ENCODE measurements around the gene ALAS1.

The ALAS1 gene

DNA sequence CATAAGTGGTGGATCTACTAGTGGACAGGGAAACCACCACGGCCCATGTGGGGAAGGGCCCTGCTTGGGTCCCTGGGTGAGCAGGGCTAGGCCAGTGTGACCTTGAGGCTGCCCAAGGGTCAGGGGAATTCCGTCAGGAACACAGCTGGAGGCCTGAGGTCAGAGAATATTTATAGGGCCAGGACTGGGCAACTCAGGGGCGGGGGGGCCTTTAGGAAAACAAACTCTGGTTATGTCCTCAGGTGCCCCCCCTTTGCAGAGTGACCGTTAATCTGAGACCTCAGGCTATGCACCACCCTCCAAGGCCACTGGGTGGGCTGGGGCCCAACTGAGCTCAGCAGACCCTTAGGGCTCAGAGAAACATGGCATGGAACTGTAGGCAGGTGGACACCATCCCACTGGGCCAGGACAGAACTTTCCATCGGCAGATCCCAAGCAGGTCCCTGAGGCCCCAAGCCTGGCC is 38.5 kb downstream of the ALAS1 start (continued):
- TF ChIP-seq YY1 (tag by site-specific recombination; IDR thresholded peaks at IDR 0.05) = no peak
- TF ChIP-seq, protein P1, sequence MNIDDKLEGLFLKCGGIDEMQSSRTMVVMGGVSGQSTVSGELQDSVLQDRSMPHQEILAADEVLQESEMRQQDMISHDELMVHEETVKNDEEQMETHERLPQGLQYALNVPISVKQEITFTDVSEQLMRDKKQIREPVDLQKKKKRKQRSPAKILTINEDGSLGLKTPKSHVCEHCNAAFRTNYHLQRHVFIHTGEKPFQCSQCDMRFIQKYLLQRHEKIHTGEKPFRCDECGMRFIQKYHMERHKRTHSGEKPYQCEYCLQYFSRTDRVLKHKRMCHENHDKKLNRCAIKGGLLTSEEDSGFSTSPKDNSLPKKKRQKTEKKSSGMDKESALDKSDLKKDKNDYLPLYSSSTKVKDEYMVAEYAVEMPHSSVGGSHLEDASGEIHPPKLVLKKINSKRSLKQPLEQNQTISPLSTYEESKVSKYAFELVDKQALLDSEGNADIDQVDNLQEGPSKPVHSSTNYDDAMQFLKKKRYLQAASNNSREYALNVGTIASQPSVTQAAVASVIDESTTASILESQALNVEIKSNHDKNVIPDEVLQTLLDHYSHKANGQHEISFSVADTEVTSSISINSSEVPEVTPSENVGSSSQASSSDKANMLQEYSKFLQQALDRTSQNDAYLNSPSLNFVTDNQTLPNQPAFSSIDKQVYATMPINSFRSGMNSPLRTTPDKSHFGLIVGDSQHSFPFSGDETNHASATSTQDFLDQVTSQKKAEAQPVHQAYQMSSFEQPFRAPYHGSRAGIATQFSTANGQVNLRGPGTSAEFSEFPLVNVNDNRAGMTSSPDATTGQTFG (tag by site-specific recombination; IDR thresholded peaks at IDR 0.05; ENCODE audit: borderline replicate concordance) = no peak

DNA sequence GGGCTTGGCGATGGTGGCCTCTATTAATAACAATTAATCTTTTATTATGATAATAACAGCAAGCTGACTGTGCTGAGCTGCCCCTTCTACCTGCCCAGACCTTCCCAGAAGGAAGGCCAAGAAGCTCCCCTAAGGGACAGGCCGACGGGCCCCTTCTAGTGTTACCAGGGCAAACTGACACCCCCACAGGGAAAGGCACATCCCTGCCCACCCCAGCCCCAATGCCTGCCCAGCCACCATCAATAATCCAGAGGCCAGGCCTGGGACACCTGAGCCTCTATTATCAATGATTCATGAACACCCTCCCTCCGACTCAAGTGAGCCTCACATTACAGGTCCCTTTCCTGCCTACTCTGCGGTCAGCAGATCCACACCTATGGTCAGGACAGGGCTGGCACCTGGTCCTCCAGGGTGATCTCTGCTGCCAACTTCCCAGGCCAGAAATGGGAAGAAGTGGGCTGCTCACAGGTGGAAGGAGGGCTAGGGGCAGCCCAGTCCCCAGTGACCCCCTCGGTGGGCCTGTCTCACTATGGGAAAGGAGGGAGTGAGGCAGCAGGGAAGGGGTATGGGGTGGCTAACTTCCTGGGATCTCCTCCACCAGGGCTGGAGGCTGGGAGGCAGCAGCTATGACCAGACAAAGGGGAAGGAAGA is 39.2 kb downstream of the ALAS1 start:
- Histone ChIP-seq H3K27ac (ENCODE audit: extremely low read depth, low read depth, low read length) (no peak overlapping the region), H3K4me1 (ENCODE audit: control insufficient read depth, insufficient read depth, low read length) (no peaks in the 10 kb centered on the region), H3K9me3 (ENCODE audit: control insufficient read depth, insufficient read depth, low read depth, low read length) (no peaks in the 10 kb centered on the region), H3K36me3 (ENCODE audit: control insufficient read depth in 2 of 2, insufficient read depth in 1 of 2, low read length in 2 of 2) (peaks cover 0 to 12% of the 10 kb centered on the region in 2 experiments; a peak in 1 of 3 replicates), H3K4me3 (ENCODE audit: low read depth, low read length) (no peak overlapping the region)
- CTCF ChIA-PET = interaction anchor here (0.7 to 3.2 kb wide), 6 partner anchors 8 to 236 kb away, joined by 3 to 11 read pairs (median 3); no protein-coding TSS in a partner anchor
- TF ChIP-seq ZNF404 (tag by site-specific recombination; IDR thresholded peaks at IDR 0.05) = no peak
- TF ChIP-seq ZNF768 (tag by site-specific recombination; IDR thresholded peaks at IDR 0.05) = no peak
- TF ChIP-seq, protein P2, sequence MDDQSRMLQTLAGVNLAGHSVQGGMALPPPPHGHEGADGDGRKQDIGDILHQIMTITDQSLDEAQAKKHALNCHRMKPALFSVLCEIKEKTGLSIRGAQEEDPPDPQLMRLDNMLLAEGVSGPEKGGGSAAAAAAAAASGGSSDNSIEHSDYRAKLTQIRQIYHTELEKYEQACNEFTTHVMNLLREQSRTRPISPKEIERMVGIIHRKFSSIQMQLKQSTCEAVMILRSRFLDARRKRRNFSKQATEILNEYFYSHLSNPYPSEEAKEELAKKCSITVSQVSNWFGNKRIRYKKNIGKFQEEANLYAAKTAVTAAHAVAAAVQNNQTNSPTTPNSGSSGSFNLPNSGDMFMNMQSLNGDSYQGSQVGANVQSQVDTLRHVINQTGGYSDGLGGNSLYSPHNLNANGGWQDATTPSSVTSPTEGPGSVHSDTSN (CRISPR knock-in tag; IDR thresholded peaks at IDR 0.05) = no peak
- TF ChIP-seq ZFP37 (tag by site-specific recombination; IDR thresholded peaks at IDR 0.05) = no peak
- TF ChIP-seq MZF1 (tag by site-specific recombination; IDR thresholded peaks at IDR 0.05; ENCODE audit: borderline replicate concordance) = no peak
- TF ChIP-seq EGR2 (tag by site-specific recombination; IDR thresholded peaks at IDR 0.05; ENCODE audit: low read depth) = no peak
- TF ChIP-seq ZNF76 (tag by site-specific recombination; IDR thresholded peaks at IDR 0.05; ENCODE audit: borderline replicate concordance, low read depth) = no peak
- no peak for TF ChIP-seq ZEB2 (tag by site-specific recombination; IDR thresholded peaks at IDR 0.05)
- TF ChIP-seq, protein P3, sequence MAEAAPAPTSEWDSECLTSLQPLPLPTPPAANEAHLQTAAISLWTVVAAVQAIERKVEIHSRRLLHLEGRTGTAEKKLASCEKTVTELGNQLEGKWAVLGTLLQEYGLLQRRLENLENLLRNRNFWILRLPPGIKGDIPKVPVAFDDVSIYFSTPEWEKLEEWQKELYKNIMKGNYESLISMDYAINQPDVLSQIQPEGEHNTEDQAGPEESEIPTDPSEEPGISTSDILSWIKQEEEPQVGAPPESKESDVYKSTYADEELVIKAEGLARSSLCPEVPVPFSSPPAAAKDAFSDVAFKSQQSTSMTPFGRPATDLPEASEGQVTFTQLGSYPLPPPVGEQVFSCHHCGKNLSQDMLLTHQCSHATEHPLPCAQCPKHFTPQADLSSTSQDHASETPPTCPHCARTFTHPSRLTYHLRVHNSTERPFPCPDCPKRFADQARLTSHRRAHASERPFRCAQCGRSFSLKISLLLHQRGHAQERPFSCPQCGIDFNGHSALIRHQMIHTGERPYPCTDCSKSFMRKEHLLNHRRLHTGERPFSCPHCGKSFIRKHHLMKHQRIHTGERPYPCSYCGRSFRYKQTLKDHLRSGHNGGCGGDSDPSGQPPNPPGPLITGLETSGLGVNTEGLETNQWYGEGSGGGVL (tag by site-specific recombination; IDR thresholded peaks at IDR 0.05) = 0 out of 2 replicates have a peak, but pooled peaks have one; percentile 25
- no peak for TF ChIP-seq ZFP3 (tag by site-specific recombination; IDR thresholded peaks at IDR 0.05; ENCODE audit: low read depth)
- no peak for TF ChIP-seq ZSCAN30 (tag by site-specific recombination; IDR thresholded peaks at IDR 0.05)
- TF ChIP-seq, protein P4, sequence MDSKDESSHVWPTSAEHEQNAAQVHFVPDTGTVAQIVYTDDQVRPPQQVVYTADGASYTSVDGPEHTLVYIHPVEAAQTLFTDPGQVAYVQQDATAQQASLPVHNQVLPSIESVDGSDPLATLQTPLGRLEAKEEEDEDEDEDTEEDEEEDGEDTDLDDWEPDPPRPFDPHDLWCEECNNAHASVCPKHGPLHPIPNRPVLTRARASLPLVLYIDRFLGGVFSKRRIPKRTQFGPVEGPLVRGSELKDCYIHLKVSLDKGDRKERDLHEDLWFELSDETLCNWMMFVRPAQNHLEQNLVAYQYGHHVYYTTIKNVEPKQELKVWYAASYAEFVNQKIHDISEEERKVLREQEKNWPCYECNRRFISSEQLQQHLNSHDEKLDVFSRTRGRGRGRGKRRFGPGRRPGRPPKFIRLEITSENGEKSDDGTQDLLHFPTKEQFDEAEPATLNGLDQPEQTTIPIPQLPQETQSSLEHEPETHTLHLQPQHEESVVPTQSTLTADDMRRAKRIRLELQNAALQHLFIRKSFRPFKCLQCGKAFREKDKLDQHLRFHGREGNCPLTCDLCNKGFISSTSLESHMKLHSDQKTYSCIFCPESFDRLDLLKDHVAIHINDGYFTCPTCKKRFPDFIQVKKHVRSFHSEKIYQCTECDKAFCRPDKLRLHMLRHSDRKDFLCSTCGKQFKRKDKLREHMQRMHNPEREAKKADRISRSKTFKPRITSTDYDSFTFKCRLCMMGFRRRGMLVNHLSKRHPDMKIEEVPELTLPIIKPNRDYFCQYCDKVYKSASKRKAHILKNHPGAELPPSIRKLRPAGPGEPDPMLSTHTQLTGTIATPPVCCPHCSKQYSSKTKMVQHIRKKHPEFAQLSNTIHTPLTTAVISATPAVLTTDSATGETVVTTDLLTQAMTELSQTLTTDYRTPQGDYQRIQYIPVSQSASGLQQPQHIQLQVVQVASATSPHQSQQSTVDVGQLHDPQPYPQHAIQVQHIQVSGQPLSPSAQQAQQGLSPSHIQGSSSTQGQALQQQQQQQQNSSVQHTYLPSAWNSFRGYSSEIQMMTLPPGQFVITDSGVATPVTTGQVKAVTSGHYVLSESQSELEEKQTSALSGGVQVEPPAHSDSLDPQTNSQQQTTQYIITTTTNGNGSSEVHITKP (tag by site-specific recombination; IDR thresholded peaks at IDR 0.05) = 0 out of 2 replicates have a peak, but pooled peaks have one; percentile 8
- no peak for TF ChIP-seq ZFP69B (tag by site-specific recombination; IDR thresholded peaks at IDR 0.05)
- TF ChIP-seq, protein P5, sequence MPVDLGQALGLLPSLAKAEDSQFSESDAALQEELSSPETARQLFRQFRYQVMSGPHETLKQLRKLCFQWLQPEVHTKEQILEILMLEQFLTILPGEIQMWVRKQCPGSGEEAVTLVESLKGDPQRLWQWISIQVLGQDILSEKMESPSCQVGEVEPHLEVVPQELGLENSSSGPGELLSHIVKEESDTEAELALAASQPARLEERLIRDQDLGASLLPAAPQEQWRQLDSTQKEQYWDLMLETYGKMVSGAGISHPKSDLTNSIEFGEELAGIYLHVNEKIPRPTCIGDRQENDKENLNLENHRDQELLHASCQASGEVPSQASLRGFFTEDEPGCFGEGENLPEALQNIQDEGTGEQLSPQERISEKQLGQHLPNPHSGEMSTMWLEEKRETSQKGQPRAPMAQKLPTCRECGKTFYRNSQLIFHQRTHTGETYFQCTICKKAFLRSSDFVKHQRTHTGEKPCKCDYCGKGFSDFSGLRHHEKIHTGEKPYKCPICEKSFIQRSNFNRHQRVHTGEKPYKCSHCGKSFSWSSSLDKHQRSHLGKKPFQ (tag by site-specific recombination; IDR thresholded peaks at IDR 0.05) = no peak
- no peak for TF ChIP-seq ZNF555 (tag by site-specific recombination; conservative IDR thresholded peaks at IDR 0.05)
- no peak for TF ChIP-seq ZNF747 (tag by site-specific recombination; IDR thresholded peaks at IDR 0.05)
- POLR2A ChIA-PET = interaction anchor here (0.8 to 1.0 kb wide), 2 partner anchors 9 to 23 kb away, joined by 3 read pairs; partner anchors contain the start of gene PPM1M
